RPMI8226 (cell line): Measurements from ENCODE around the gene SLC4A9.

Source experiments
- DNase-seq: peaks from one replicate; pipeline ENCODE4 v3.0.0-alpha.2; 2015

Gene SLC4A9

GRCh38 chr5:140362875-140363630 is 3.1 kb downstream of the SLC4A9 start:
- DNase-seq, result peak; percentile 85

GRCh38 chr5:140363631-140364471 is 3.9 kb downstream of the SLC4A9 start:
- no peak for DNase-seq

- DNase-seq, result no peak
Observed at GRCh38 chr5:140364472-140364765, 4.4 kb downstream of the SLC4A9 start.

- no peak for DNase-seq
Observed at GRCh38 chr5:140365282-140365681, 5.3 kb downstream of the SLC4A9 start.

GRCh38 chr5:140365941-140366340 is 5.9 kb downstream of the SLC4A9 start:
- no peak for DNase-seq

- DNase-seq, result no peak
Observed at GRCh38 chr5:140366589-140367255, 6.7 kb downstream of the SLC4A9 start.

GRCh38 chr5:140367256-140368013 is 7.4 kb downstream of the SLC4A9 start:
- DNase-seq, result peak; percentile 31

GRCh38 chr5:140371356-140372151 is 11.6 kb downstream of the SLC4A9 start:
- DNase-seq, result no peak

- peak; percentile 33 for DNase-seq
Observed at GRCh38 chr5:140372971-140373487, 13.0 kb downstream of the SLC4A9 start.

- no peak for DNase-seq
Observed at GRCh38 chr5:140381351-140381750, 21.4 kb downstream of the SLC4A9 start.

GRCh38 chr5:140381972-140382371 is 22.0 kb downstream of the SLC4A9 start:
- DNase-seq, result no peak

GRCh38 chr5:140382866-140383265 is 22.9 kb downstream of the SLC4A9 start:
- no peak for DNase-seq

- no peak for DNase-seq
Observed at GRCh38 chr5:140383300-140383699, 23.3 kb downstream of the SLC4A9 start.

GRCh38 chr5:140388052-140388451 is 28.1 kb downstream of the SLC4A9 start:
- no peak for DNase-seq

- DNase-seq, result no peak
Observed at GRCh38 chr5:140391312-140391711, 31.3 kb downstream of the SLC4A9 start.

GRCh38 chr5:140391732-140392131 is 31.7 kb downstream of the SLC4A9 start:
- DNase-seq, result no peak

GRCh38 chr5:140393738-140394137 is 33.7 kb downstream of the SLC4A9 start:
- DNase-seq, result no peak

- DNase-seq, result no peak
Observed at GRCh38 chr5:140398379-140398811, 38.4 kb downstream of the SLC4A9 start.

- DNase-seq, result peak; percentile 56
Observed at GRCh38 chr5:140399979-140400729, 40.2 kb downstream of the SLC4A9 start.

- DNase-seq, result peak; percentile 96
Observed at GRCh38 chr5:140400730-140401361, 40.9 kb downstream of the SLC4A9 start.
